HG02678 (cell line): ENCODE results near the gene FAP.

Experiments used
- ATAC-seq: cut with Tn5 transposase; IDR thresholded peaks from one replicate; pipeline ENCODE4 v1.9.1; 2021; ENCODE audit warnings: mild to moderate bottlenecking, moderate library complexity; ENCODE audit not compliant: unreplicated experiment

The FAP gene

DNA sequence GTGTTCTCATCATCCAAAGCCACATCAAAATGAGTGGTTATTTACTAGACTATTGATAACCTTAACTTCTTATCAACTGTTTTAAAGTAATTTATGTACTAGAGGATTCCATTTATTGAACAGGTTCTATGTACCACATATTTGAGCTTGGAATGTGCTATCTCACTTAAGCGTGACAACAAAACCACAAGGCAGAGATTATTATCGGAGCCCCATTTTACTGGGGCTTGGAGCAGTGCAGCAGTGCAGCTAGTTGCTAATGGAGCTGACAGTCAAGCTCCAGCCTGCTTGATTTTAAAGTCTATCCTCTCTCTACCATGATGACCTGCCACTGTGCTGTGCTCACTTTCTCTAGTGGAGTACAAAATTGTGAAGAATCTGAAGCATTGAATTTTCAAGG is 115.8 kb downstream of the FAP start:
- no peak for ATAC-seq

DNA sequence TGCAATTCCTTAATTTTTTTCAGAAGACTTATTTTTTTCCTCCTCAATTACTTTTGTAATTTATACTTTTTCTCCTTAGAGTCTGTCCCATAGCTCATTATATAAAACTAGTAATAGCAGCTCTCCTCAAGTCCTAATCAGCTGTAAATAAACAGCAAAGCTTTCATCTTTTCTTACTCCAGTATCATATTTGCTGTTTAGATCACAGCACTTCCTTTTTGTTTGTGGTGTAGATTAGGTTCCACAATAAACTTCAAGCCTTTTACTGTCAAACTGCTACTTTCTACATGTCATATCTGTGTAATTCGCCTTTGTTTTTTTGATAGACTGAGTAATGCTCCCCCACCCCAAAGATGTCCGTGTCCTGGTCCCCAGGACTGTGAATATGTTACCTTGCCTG is 116.7 kb downstream of the FAP start:
- peak; percentile 6 for ATAC-seq

DNA sequence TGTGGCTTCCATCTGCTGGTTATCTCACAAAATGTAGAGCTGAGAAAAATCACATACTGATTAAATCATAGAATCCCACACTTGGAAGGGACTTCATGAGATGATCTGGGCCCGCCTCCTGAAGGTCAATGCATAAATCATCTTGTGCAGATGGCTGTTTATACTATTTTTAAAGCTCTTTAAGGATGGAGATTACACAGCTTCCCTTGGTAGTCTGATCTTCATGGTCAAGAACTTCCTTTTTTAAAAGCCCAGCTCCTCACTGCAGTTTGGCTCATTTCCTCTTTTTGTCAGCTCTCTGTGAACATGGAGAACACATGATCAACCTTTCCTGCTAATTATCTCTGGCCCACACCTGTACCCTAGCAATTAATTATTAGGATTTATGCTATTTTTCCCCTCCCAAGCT is 117.1 kb downstream of the FAP start:
- ATAC-seq, result peak; percentile 85

DNA sequence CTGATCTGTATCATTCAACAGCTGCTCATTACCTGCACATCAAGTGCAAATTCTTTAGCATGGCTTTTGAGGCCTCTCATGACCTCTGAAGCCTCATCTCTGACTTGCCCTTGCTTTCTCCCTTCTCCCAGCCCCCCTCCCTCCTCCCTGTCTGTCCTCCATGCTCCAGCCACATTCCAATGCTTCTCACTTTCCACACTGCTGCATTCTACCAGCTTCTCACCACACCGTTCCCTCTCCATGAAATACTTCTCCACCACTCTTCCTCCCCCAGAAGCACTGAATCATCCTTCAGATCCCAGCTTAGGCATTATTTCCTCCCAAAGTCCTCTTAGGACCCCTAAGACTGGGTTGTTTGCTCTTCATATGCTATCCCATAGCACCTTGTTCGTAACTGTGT is 118.1 kb downstream of the FAP start:
- ATAC-seq, result no peak

DNA sequence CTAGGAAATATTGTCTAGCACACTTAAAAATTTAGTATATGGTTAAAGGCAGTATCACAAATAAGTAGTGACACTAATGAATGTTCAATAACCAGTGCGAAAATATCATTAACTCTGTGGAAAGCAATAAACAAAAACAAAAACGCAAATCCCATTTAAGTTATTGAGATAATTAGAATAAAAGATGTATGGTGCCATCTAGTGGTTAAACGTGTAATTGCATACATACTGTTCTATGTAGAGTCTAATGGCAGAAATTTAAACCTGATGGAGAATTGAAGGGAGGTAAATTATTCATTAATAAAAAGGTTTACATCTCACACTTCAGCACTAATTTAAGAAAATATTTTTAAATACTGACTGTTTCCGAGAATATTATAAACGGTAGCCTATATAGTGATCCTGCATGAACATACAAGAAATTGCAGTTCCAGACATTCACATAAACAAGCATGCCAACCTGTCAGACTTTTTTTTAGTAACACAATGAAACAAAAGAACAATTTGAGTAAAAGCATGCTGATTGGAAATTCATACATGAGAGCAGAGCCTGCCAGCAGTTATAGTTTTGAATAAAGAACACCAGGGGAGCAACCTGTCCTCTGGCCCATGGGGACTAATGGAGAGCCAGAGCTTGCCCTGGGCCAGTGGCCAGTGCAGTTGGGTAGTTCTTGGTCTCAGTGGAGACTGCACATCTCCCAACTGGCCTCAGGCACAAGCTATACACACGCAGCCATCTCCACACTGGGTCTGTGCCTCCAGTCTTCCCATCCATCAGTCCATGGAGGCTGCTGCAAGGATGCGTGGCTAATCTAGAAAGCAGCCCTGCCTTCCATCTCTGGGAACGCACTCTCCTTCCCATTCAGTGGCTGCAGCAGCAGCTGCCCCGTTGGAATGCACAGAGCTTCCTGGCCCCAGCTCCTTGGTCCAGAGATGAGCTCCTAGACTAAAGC is 119.2 kb downstream of the FAP start:
- ATAC-seq, result peak; percentile 51
